Activated CD4-positive, alpha-beta T cell treated with anti-CD3 and anti-CD28 coated beads, Interleukin-2, amount 50 U/mL, for 1 hour (primary cell): ENCODE data around the gene PRM2.
A peak's percentile ranks its signal among the peaks of the same experiment; 100 is the strongest.

Experiments used
- DNase-seq: peaks from one replicate; pipeline ENCODE4 v3.0.0-alpha.2; 2020

The PRM2 gene

GRCh38 chr16:11258553-11259492 lies 17.5 kb downstream of the PRM2 start:
- peak; percentile 3 for DNase-seq

DNA sequence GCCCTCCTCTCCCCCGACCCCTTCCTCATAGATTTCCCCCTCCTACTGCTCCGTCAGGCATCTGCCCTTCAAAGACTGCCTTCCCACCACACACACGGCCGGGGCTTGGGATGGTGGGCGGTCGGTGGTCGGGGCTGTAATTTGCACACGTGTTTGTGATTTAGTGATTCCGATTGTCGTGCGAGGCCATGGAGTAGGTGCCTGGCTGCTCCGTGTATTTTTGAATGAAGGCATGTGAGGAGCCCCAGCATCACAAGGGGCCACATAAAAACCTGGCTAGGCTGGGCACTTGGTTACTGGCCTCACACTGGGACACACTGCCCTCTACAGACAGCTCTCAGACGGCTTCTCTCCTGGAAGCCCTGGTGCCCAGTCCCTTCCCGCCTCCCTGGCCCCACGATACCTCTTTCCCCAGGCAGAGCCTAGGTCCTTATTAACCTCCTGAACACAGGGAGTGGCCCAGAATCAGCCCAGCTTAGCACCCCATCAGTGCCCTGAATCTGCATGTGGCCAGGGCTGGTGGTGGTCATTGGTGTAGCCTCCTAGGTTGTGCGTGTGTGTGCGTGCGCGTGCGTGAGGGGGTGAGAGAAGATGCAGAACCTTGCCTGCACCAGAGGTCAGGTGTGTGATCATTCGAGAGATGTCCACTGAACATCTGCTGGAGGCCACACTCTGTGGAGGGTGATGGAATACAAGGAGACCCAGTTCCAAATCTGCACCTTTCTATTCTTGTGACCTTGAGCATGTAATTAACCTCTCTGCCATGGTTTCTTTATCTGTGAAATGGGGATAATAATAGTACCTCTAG lies 18.9 kb downstream of the PRM2 start:
- DNase-seq = peak; percentile 51

GRCh38 chr16:11256661-11257130 lies 19.6 kb downstream of the PRM2 start:
- peak; percentile 16 for DNase-seq

- peak; percentile 83 for DNase-seq
Measured at GRCh38 chr16:11255737-11256660, 20.3 kb downstream of the PRM2 start, which contains the start of gene SOCS1. SOCS1 (minus strand) TSS chr16:11256204; CDS start chr16:11255478, 726 bp downstream.

DNA sequence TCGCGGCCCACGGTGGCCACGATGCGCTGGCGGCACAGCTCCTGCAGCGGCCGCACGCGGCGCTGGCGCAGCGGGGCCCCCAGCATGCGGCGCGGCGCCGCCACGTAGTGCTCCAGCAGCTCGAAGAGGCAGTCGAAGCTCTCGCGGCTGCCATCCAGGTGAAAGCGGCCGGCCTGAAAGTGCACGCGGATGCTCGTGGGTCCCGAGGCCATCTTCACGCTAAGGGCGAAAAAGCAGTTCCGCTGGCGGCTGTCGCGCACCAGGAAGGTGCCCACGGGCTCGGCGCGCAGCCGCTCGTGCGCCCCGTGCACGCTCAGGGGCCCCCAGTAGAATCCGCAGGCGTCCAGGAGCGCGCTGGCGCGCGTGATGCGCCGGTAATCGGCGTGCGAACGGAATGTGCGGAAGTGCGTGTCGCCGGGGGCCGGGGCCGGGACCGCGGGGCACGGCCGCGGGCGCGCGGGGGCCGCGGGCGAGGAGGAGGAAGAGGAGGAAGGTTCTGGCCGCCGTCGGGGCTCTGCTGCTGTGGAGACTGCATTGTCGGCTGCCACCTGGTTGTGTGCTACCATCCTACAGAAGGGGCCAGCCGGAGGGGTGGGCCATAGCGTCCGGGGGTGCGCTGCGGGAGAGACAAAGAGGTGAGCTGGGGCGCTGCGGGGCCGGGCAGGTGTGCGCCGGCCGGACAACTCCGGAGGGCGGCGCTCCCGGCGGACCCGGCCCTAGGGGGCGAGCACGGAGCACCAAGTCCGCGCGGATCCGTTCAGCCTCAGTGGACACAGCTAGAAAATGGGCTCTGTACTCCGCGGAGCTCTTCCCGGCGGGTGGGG lies 21.2 kb downstream of the PRM2 start:
- DNase-seq = peak; percentile 67

GRCh38 chr16:11253995-11254912 lies 22.0 kb downstream of the PRM2 start:
- peak; percentile 8 for DNase-seq

- DNase-seq = peak; percentile 41
Measured at GRCh38 chr16:11253009-11253994, 23.0 kb downstream of the PRM2 start.

- no peak for DNase-seq
Measured at GRCh38 chr16:11252482-11252931, 23.8 kb downstream of the PRM2 start.

GRCh38 chr16:11251525-11252481 lies 24.5 kb downstream of the PRM2 start:
- DNase-seq = peak; percentile 78

DNA sequence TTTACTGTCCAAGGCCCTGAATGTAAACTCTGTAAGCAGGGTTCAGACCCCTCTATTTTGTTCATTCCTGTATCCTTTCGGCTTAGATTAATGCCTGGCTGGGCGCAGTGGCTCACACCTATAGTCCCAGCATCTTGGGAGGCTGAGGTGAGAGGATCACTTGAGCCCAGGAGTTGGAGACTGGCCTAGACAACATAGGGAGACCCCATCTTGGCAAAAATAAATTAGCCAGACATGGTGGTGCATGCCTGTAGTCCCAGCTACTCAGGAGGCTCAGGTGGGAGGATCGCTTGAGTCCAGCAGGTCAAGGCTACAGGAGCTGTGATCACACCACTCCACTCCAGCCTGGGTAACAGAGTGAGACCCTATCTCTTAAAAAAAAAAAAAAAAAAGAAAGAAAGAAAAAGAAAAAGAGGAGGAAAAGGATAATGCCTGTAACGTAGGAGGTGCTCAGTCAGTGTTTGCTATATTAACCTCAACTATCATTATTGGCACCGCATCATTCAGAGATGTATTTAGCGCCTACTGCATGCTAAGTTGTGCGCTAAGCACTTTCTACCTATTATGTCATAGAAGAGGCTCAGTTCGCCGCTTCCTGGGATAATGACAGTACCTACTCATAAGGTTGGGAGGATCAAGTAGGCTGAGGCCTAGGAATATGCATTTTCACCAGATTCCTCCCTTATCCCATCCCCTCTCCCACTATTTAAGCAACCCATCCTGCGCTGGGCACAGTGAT lies 25.3 kb downstream of the PRM2 start:
- DNase-seq = no peak

DNA sequence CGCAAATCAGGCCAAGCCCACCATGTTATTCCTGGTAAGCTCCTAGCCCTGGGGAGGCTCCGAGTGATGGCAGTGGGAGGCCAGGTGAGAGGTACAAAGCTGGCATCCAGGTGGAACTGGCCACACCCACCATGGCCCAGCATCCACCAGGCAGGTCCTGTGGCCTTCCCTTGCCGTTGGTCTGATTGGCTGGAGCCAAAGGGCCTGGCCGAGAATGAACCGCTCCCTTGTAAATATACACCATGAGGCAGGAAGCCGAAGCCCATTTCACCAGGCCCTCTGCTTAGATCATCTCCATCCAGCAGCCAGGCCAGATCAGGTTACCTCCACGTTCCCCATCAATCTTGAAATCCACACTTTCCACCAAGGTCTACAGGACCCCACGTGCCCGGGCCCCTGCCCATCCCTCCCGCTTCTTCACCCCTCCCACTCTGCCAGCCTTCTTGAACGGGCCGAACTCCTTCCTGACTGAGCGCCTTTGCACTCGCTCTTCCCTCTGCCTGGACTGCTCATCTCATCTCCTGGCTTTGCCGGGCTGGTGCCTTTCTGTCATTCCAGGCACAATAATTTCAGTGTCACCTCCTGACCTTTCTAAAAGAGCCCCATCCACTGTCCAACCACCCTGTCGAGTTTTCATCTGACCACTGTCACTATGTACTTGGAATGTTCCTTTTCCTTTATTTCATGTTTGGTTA lies 26.0 kb downstream of the PRM2 start:
- no peak for DNase-seq

DNA sequence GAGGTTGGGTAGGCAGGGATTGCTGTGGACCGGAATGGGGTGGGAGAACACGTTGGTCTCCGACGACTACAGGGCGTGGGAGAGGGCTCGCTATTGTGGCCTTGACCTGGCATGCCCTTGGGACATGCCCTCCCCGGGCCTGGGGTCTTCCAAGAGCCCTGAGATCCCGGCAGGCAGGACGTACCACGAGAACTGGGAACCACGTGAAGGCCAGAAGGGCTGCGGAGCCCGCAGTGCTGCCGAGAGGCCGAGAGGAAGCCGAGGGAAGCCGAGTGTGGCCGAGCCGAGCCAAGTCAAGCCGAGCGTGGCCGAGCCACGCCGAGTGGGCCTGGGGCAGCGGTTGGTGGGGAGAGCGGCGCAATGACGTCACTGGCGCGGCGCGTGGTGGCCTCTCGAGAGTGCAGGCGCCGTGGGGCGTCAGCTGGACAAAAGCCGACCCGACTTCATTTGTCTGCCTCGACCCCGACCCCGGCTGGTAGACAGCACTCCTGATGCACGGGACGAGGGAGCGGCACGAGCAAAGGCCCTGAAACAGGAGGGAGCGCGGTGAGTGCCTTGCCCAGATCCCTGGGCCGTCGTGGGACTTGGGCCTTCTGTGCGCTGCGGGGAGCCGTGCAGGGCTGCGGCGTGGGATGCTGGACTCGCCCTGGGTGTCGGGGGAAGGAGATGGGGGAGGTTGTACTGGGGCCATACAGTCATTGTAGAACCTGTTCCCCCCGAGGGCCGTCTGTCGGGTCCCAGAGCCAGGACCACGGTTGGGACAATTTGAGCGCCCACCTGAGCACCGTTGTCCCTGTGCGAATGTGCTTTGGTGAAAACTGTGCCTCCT lies 26.8 kb downstream of the PRM2 start:
- no peak for DNase-seq

- DNase-seq = no peak
Measured at GRCh38 chr16:11248133-11248532, 28.1 kb downstream of the PRM2 start.

- DNase-seq = no peak
Measured at GRCh38 chr16:11245988-11246387, 30.3 kb downstream of the PRM2 start.

DNA sequence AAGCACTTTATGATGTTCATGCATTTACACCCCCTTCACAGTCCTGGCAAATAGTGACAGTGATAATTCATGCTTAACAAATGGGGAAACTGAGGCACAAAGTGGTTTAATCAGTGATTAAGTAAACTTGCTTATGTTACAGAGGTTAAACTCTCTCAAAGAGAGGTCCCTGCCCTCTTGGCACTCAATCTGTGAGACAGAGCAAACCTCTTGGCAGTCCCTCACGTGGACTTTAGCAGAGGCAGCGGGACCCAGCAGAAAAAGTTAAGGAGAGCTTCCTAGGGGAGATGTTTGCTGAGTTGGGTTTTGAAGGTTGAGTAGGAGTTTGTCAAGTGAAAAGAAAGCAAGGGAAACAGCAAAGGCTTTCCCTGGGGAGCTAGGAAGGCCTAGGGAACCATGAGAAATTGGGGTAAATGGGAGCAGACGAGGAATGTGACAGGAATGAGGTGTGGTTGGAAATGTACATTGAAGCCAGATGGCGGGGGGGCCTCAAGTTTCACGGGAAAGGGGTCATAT lies 31.0 kb downstream of the PRM2 start:
- no peak for DNase-seq
